ENCODE measurements around the gene KCNJ2.

DNA sequence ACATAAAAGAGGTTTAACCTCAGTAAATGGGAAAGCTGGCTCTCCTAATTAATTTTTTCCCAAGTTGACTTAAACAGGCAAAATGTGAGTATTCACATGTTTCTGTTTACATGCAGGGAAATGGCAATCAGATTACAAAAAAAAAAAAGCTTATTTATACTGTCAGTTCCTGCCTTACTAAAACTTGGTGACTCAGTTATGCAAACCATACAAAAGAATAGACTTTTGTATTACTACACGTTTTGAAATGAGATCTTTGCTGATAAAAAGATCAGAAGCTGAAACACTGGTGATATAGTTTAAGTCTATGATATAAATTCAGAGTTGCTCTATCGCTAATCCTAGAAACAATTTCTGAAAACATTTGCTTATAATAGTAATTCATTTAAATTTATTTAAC lies 9.4 kb upstream of the KCNJ2 start:
- TF ChIP-seq, protein P1, sequence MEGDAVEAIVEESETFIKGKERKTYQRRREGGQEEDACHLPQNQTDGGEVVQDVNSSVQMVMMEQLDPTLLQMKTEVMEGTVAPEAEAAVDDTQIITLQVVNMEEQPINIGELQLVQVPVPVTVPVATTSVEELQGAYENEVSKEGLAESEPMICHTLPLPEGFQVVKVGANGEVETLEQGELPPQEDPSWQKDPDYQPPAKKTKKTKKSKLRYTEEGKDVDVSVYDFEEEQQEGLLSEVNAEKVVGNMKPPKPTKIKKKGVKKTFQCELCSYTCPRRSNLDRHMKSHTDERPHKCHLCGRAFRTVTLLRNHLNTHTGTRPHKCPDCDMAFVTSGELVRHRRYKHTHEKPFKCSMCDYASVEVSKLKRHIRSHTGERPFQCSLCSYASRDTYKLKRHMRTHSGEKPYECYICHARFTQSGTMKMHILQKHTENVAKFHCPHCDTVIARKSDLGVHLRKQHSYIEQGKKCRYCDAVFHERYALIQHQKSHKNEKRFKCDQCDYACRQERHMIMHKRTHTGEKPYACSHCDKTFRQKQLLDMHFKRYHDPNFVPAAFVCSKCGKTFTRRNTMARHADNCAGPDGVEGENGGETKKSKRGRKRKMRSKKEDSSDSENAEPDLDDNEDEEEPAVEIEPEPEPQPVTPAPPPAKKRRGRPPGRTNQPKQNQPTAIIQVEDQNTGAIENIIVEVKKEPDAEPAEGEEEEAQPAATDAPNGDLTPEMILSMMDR (conservative IDR thresholded peaks at IDR 0.05; ENCODE audit: low read length), result no peak
- TF ChIP-seq EZH2phosphoT487 (IDR thresholded peaks at IDR 0.05; ENCODE audit: borderline replicate concordance), result no peak
